Left renal cortex interstitium (tissue), 4 donors: ENCODE measurements around the gene PBX3. TPM values are rescaled to one million over a fixed set of nuclear protein-coding genes. Genes with fewer than 3 reads are reported as not detected.
"Not testable (repeated sequence)": the region's sequence is repeated elsewhere in the genome, so short reads cannot be mapped to it uniquely, and the experiment has no call there.

Experiments used
- DNase-seq, 4 donors: peaks; one replicate each; pipeline ENCODE4 v3.0.0-alpha.2; 2013; ENCODE audit warnings: low read depth in 4 of 4, low spot score in 2 of 4, missing footprints in 1 of 4
- polyA plus RNA-seq, 4 donors: library from polyadenylated mRNA; unstranded; fragments of 120-200 nt; gene quantifications; one replicate each; pipeline ENCODE4 v1.2.1, GENCODE V29; 2013; ENCODE audit not compliant: insufficient read length in 4 of 4

The PBX3 gene
- polyA plus RNA-seq, 4 donors = 27.0 to 30.7 (median 28.9) TPM

GRCh38 chr9:125820100-125820804 lies 73.1 kb downstream of the PBX3 start:
- no peak for DNase-seq

GRCh38 chr9:125821078-125821477 lies 73.9 kb downstream of the PBX3 start:
- no peak for DNase-seq

- no peak for DNase-seq
Observed at GRCh38 chr9:125822160-125822559, 75.0 kb downstream of the PBX3 start.

- DNase-seq = no peak
Observed at GRCh38 chr9:125822902-125823301, 75.7 kb downstream of the PBX3 start.

- DNase-seq = not testable (repeated sequence)
Observed at GRCh38 chr9:125823874-125824406, 76.8 kb downstream of the PBX3 start.

GRCh38 chr9:125825762-125826161 lies 78.6 kb downstream of the PBX3 start:
- DNase-seq = no peak

GRCh38 chr9:125826850-125827249 lies 79.7 kb downstream of the PBX3 start:
- no peak for DNase-seq

GRCh38 chr9:125829743-125830142 lies 82.6 kb downstream of the PBX3 start:
- DNase-seq = no peak

GRCh38 chr9:125831054-125831453 lies 83.9 kb downstream of the PBX3 start:
- no peak for DNase-seq

- no peak for DNase-seq
Observed at GRCh38 chr9:125831616-125832015, 84.4 kb downstream of the PBX3 start.

- DNase-seq = no peak
Observed at GRCh38 chr9:125835655-125836054, 88.5 kb downstream of the PBX3 start.

GRCh38 chr9:125839317-125839716 lies 92.1 kb downstream of the PBX3 start:
- no peak for DNase-seq

- no peak for DNase-seq
Observed at GRCh38 chr9:125841444-125841843, 94.3 kb downstream of the PBX3 start.

GRCh38 chr9:125842242-125842641 lies 95.1 kb downstream of the PBX3 start:
- DNase-seq = no peak

GRCh38 chr9:125843646-125844045 lies 96.5 kb downstream of the PBX3 start:
- DNase-seq = no peak

GRCh38 chr9:125844611-125845010 lies 97.4 kb downstream of the PBX3 start:
- DNase-seq = no peak

- no peak for DNase-seq
Observed at GRCh38 chr9:125845271-125845808, 98.2 kb downstream of the PBX3 start.

- DNase-seq = no peak
Observed at GRCh38 chr9:125847735-125848134, 100.6 kb downstream of the PBX3 start.

- DNase-seq = no peak
Observed at GRCh38 chr9:125850106-125850632, 103.0 kb downstream of the PBX3 start.

GRCh38 chr9:125850763-125851162 lies 103.6 kb downstream of the PBX3 start:
- no peak for DNase-seq

GRCh38 chr9:125851979-125852378 lies 104.8 kb downstream of the PBX3 start:
- DNase-seq = no peak

GRCh38 chr9:125852386-125852785 lies 105.2 kb downstream of the PBX3 start:
- DNase-seq = no peak
